HT1080 (cell line): ENCODE measurements around the gene DNAJC18. TPM values are rescaled to one million over a fixed set of nuclear protein-coding genes. Genes with fewer than 3 reads are reported as not detected.
"Not testable (repeated sequence)": the region's sequence is repeated elsewhere in the genome, so short reads cannot be mapped to it uniquely, and the experiment has no call there.

Experiments
- DNase-seq: peaks from one replicate; pipeline ENCODE4 v3.0.0-alpha.2; 2015; ENCODE audit warnings: low read depth
- total RNA-seq: library from RNA; depleted of rRNA; stranded (reverse); fragments of >200 nt; shearing (Covaris generic); gene quantifications from 2 replicates; pipeline ENCODE4 v1.2.3, GENCODE V29; 2014

The DNAJC18 gene
- total RNA-seq, 1 experiment from 2014 or later: 11.9 TPM

DNA sequence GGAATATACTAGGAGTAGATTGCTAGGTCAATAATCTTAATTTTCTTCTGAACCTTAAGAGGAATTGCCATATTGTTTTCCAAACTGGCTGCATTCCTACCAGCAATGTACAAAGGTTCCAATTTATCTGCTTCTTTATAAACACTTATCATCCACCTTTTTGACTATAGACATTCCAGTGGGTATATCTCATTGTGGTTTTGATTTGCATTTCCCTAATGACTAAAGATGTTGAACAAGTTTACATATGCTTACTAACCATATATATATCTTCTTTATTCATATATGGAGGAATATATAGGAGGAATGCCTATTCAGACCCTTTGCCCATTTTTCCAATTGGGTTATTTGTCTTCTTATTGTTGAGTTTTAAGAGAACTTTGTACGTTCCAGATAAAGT, 7.6 kb downstream of the DNAJC18 start:
- DNase-seq: no peak

DNA sequence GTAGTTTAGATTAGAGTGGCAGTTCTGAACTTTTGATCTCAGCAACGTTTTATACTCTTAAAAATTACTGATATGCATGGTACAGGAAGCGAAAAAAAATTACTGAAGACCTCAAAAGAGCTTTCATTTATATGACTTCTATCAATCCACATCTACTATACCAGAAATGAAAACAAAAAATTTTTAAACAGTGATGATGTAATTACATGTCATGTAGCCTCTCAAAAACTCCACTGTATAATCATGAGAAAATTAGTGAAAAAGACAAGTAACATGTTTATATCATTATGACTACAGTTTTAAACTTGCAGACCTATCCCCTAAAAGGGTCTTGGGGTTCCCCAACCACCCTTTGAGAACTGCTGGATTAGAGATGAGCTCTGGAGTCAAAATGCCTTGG, 9.3 kb downstream of the DNAJC18 start:
- DNase-seq: no peak

DNA sequence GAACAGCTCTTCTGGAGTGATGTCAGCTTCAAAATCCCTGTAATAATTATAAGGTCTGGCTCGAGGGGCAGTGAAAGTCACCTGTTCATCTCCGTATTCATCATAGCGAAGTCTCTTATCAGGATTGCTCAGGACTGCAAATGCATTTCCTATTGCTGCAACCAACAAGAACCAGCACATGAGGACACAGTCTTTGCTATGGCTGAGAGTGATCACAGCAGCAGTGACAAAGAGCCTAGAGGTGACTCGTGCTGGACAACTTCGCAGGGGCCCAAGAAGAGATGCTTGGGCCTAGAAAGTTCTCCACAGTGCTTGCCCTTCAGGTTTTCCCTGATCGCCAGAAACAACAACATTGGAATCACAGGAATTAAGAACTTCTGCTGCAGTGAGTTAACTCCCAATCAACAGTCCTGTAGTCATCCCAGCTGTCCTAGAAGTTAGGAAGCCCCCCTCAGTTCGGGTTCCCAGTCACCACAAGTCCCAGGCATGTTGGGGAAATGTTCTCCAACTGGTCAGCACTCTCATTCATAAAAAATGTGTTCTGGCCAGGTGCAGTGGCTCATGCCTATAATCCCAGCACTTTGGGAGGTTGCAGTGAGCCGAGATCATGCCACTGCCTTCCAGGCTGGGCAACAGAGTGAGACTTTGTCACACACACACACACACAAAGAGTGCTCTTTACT, 13.0 kb downstream of the DNAJC18 start:
- peak; percentile 33 for DNase-seq

DNA sequence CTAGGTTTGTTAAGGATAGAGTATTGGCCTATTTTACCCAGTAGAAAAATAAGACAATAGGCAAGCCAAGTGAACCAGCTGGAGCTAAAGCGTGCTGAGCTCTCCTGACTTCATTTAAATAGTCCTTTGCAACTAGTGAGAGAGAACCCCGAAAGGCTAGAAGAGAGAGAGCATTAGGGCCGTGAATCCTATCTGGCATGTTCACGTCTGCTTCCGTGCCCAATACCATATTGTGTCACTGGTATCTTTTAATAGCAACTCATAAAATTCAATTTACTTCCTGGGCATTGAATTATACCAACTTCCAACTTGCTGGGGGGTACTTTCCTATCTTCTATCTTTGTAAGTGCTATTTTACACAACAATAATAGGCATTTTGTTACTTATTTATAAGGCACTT, 13.8 kb downstream of the DNAJC18 start:
- no peak for DNase-seq

DNA sequence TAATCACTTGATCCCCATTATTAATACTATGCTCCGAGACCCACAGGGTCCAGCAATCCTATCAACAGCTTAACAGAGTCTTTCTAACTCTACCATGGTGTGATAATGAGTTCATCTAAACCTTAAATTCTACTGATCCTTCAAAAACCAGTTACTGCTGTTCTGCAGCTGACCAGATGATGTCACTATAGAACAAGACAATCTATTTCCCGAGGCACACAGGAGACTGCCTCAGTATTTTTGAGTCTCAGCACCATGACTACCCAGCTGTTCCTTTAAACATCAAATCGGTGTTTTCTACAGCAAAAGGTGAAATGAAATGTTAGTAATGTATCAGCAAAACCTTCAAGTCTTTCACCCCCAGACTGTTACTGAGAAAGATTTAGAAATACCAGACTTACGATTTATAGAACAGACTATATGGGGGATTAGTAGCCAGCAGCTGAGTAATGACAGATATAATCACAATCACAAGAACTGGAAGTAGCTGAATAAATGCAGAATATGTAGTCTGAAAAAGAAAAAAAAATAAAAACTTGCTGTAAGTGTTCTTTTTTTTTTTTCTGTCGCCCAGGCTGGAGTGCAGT, 16.9 kb downstream of the DNAJC18 start:
- DNase-seq: peak; percentile 65

DNA sequence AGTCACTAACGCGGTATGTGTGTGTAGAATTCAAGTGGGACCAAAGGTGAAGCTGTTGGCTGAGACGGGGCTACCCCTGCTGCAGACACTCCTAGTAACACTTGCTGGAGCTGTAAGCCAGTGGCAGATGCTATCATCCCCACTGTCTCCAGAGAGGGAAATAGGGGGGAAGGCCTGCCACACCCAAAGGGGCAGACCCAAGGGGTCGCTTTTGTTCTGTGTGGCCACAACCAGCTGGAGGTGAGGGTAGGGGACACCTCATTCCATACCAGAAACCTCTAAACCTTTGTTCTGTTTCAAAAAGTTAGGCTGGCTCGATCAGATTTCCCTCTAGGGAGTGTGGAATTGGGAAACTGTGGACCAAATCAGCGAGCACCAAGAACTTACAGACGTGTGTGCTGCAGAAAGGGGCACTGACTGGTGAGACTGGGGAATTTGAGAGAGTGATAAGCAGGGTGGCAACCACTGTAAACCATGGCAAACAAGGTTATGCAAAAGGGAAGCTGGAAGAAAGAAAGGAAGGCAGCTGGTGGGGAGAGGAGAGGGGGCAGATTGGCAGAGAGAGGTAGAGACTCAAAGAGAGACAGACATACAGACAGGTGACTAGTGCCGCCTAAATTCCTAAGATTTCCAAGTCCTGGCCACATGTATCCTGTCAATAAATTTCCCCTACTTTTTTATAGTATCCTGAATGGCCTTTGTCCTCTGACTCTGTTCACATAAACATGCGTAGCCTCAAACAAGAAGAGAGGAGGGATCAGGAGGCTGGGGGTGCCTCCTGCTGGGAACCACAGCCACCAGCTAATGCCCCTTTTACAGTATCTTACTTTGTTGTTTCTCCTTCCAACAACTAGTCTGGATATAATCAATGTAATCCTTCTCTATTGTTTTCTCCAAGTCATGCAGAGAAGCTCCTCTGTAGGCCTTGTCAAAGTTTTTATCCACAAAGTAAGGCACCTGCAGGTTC, 19.8 kb downstream of the DNAJC18 start:
- no peak for DNase-seq

DNA sequence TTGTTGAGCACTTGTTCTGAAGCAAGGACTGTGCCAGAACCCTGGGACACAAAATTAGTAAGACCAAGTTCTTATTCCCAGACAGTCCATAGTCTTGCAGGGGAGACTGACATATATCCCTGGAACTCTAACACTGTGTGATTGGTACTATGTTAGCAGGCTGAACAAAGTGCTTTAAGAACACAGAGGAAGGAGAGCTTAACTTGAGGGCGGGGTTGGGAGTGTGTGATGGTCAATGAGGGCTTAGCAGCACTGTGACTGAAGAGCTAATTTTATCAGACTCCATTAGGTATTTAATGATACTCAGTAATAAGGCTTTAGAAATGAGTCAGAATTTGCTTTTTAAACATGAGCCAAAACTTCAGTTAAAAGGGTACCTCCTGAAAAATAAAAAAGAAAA, 20.5 kb downstream of the DNAJC18 start:
- DNase-seq: no peak

DNA sequence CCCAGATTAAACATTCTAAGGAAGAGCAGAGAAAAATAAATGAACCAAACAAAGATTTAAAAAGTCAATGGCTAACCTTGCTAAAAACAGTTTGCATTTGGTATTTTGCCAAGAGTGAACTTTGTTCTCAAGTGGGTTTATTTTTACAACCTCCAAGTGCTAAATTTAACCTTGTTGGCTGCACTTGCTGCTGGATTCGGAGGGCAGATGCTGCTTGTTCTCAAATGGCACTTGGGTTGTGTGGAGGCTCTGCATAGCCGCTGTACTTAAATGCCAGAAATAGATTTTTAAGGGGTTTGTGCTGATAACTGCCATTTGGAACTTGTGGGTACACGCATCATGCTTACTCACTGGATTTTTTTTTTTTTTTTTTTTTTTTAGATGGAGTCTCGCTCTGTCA, 22.1 kb downstream of the DNAJC18 start:
- DNase-seq: no peak

DNA sequence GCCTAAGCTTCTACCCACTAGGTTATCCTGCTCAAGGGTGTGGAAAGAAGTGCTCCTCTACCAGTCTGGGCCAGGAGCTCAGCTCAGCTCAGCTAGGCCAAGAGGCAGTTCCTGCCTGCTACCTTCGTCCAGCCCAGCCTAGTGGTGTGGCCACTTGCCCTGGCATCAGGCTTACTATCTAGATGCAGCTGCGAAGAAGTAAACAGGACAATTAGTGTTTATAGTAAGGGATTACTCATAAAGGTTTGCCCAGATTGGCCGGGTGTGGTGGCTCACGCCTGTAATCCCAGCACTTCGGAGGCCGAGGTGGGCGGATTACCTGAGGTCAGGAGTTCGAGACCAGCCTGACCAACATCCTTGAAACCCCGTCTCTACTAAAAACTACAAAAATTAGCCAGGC, 22.7 kb downstream of the DNAJC18 start:
- DNase-seq: no peak

DNA sequence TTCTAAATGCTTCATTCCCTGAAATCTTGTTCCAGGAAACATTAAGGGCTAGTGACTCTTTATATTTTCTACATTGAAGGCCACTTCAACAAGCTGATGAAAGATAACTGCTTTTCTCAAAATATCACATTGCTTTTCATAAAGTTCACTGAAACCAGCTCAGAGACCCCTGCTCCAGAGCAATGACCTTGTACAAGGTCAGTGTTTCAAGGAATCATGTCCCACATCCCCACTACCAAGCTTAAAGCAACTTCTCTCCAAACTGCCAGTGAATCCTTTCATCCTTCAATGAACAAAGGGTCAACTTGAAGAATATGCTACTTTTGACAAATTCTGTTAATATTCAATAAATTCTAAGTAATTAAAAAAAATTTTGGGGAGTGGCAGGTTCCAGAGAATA, 23.5 kb downstream of the DNAJC18 start:
- no peak for DNase-seq

DNA sequence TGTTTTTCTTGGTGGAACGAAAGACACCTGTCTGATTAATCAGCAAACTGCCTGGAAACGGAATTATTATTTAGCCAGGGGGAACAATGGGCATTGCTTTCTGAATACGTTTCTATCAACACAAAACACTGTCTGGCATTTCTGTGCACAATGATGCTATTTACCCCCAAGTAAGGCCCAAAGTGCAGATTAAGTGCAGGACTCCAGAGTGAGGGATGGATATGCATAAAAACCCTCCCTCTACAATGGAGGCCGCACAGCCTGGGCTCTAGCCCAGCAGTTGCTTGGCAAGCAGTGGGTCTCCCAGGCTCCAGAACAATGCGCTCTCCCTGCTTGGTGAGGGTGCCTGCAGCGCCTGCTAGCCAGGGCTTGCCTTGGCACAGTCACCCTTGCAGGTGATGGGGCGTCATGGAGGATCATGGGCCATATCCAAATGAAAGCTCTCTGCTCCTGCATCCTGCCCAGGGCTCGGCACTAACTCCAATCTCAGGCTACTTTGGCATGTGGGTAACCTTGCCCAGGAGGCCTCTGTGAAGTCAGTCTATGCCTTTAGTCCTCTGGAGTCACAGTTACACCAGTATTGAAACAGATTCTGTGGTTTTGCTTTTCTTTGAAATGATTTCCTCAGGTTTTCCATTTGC, 24.0 kb downstream of the DNAJC18 start:
- no peak for DNase-seq

DNA sequence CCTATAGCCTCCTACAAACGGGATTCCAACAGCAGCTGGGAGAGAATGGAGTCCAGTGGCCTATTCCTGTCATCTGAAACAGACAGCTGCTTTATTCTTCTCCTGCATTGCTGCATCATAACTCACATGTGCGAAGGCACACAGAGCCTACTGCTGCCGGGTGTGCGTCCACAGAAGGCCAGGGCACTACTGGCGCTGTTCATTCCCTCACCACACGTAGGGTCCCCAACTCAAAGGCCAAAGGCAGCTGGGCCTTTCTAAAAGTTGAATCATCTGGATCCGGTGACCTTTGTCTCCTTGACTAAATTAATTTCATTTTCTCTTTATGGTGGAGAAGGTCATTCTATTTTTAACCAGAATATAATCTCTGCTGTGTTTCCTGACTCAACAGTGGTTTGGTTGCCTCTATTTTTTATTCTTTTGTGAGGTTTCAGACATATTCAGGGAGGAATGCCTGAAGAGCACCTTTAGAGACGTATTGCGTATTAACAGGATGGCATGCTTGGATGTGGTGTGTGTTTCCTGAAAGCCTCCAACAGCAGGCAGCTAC, 24.7 kb downstream of the DNAJC18 start:
- DNase-seq: no peak

DNA sequence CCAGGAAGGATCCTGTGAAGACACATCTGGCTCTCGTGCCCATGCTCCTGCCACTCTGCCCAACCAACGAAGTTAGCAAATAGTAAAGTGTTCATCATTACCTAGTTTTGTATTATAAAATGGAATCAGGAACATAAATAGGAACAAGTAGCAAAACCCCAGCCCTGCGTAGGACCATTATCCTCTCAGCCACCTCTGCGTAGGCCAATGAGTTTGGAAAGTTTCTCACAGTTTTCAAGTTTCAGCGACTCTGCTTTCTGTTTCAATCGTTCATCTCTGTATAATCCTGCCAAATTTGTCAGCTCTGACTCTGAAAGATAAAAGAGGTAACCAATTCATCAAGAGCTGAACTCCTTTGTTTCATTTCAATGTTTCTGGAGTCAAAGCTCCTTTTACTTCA, 25.4 kb downstream of the DNAJC18 start:
- no peak for DNase-seq

DNA sequence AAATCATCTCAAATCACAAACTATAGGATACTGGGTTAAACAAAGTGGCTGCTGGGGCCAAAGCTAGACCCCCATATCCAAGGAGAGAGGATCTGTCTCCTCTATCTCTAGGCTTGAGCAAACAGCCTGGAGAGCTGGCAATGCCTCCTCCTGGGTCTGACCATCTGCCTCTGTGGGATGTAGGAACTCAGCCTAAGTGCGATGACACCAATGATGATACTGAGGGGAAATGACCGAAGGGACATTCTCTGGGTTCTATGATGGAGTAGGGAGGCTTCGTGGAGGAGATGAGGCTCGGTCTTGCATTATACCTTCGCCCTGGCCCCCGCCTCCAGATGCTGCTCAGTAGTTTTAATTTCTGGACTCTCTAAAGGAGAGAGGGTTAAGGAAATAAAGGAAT, 26.2 kb downstream of the DNAJC18 start:
- DNase-seq: no peak

DNA sequence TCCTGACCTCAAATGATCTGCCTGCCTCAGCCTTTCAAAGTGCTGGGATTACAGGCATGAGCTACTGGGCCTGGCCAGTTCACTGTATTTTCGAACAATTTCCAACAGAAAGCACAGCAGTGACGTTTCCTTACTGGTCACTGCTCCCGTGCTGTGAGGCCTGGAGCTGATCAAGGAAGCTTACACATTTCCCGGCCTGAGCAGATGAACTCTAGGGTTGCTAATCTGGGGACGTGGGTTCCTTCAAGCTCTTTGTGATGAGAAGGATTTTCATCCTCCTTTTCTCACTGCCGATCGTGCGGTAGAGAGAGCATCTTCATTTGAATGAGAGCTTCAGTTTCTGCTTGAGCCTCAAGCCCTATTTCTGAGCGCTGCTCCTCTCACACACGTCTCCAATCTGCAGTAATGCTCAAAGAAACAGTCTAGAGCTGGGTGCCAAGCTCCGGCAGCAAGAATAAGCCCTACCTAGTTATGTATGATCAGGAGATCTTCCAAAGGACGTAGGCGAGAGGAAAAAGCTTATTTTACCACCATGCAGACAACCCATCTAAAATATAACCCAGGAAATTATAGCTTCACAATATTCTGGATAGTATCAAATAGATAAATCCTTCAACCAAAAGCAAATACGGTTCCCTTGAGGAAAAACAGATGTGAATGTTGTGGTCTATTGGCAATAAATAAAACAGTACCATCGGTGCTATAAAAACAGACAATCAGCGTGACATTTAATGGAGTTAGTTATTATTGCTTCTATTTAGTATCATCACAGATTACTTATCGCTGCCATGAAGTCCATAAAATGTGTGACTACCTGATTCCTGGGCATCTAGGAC, 28.1 kb downstream of the DNAJC18 start:
- no peak for DNase-seq

DNA sequence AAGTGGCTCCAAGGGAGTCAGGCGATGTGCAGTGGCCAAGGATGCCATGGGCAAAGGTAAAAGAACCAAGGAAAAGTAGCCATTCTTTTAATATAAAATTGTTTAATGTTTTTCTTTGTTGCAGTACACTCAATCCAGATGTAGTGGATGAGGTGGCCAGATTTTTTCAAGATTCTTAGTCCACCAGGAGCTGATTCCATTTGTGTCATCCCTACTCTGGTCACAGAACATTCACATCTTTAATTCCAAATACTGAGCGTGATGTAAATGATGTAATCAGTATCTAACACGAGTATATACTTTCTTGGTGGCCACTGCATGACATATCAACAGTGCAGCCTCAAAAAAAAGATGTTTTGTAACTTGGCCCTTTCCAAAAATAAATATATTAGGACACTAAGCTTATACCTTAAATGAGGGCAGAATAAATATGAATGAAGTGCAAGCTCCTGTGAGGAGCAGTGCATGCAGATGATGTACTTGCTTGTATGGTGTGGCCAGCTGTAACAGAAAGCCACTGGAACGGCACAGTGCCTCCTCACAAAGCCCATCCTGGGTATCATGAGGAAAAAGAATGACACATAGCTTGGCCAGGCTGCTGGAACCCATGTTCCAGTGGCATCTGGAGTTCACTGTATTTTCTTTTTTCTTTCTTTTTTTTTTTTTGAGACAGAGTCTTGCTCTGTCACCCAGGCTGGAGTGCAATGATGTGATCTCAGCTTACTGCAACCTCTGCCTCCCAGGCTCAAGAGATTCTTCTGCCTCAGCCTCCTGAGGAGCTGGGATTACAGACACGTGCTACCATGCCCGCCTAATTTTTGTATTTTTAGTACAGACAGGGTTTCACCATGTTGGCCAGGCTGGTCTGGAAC, 29.0 kb downstream of the DNAJC18 start:
- no peak for DNase-seq

DNA sequence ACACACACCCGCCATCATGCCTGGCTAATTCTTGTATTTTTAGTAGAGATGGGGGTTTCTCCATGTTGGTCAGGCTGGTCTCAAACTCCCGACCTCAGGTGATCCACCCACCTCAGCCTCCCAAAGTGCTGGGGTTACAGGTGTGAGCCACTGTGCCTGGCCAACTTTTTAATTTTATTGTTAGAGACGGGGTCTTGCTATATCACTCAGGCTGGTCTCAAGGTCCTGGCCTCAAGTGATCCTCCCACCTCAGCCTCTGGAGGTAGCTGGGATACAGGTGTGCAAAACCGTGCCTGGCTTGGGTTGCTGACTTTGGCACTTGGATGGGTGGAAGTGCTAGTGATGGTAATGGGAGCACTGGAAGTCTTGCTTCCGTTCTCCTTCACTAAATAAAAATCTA, 30.2 kb downstream of the DNAJC18 start:
- DNase-seq: not testable (repeated sequence)

DNA sequence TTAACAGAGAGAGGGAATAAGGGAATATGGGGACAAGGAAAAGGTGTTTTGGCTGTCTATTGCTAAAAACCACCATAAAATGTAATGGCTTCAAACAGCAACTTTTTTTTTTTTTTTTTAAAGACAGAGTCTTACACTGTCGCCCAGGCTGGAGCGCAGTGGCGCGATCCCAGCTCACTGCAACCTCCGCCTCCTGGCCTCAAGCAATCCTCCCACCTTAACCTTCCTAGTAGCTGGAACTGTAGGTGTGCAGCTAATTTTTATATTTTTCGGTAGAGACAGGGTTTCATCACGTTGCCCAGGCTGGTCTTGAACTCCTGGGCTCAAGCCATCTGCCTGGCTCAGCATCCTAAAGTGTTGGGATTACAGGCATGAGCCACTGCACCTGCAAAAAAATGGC, 31.1 kb downstream of the DNAJC18 start:
- no peak for DNase-seq

DNA sequence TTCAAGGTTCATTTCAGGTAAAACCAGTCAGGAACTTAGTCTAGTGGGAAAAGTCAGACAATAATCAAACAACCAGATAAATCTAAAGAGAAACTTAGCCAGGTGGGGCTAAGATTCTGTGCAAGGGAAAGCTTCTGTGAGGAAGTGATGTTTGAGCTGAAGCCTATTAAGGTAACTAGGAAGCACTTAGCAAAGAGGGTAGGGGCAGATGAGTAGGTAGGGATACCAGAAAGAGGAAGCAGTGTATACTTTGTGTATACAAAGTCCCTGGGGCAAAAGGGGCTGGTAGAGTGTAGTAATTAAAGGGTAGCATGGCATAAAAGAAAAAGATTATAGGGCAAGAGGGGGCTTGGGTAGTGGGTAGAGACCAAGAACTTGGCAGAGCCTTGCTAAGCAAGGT, 31.8 kb downstream of the DNAJC18 start:
- no peak for DNase-seq

DNA sequence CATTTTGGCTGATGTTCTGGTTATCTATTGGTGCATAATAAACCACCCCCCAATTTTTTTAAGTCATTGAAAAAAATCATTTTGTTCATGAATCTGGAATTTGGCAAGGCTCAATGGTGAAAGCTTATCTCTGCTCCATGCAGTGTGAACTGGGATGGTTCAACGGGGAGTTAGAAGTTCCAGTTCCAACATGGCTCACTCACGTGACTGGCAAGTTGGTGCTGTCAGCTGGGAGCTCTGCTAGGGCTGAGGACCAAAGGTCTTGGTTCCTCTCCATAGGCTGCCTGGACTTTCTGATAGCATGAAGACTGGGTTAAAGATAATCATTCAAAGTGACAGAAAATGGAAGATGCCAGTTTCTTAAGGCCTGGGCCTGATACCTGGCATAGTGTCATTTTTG, 32.4 kb downstream of the DNAJC18 start:
- DNase-seq: no peak
